ENCODE measurements around the gene MRPS27.

DNA sequence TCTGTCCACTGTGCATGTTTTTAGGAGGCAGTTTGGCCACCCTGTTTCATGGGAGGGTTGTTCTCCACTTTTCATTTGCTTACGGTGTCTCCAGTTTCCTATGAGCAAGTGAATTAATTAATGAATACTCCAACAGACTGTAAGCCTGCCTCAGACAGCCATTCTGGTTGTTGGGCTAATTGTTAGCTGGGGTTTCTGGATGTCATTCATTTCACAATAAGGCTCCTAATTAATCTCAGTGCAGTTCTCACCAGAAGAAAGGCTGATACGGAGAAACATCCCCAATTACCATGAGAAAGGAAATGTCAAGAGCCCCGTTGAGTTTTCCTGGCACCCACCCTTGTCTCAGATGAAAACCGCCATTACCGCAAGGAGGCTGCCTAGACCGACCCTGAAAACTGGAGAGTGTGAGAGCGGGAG, 136.9 kb downstream of the MRPS27 start:
- TF ChIP-seq CTCF (IDR thresholded peaks at IDR 0.05; ENCODE audit: insufficient read depth, low read length) (no peak), POLR2AphosphoS5 (IDR thresholded peaks at IDR 0.05; ENCODE audit: low read depth) (no peak)
